AG08396 (cell line): Measurements from ENCODE around the gene ARSB.
"Not testable (repeated sequence)": the region's sequence is repeated elsewhere in the genome, so short reads cannot be mapped to it uniquely, and the experiment has no call there.

Experiments used
- DNase-seq: peaks from one replicate; pipeline ENCODE4 v3.0.0; 2012; ENCODE audit warnings: low spot score, mixed read lengths

Gene ARSB

GRCh38 chr5:78751872-78752271 is 233.2 kb downstream of the ARSB start:
- DNase-seq = no peak

DNA sequence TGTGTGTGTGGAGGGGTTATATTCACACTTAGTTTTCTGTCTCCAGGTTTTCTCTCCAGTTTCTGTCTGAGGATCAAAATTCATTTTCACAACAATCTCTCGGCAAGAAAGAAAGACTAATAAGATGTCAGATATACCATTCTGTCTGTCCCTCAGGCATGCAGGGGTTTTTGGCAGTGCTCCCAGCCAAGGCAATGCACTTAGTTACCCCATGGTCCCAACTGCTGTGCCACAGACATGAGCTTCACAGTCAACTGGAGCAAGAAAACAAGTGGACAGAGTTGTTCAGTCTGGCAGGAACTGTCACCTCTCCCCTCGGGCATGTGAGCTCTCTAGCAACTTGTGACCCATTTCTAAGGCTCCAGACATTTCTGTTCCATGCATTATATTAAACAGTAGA is 234.8 kb downstream of the ARSB start:
- no peak for DNase-seq

DNA sequence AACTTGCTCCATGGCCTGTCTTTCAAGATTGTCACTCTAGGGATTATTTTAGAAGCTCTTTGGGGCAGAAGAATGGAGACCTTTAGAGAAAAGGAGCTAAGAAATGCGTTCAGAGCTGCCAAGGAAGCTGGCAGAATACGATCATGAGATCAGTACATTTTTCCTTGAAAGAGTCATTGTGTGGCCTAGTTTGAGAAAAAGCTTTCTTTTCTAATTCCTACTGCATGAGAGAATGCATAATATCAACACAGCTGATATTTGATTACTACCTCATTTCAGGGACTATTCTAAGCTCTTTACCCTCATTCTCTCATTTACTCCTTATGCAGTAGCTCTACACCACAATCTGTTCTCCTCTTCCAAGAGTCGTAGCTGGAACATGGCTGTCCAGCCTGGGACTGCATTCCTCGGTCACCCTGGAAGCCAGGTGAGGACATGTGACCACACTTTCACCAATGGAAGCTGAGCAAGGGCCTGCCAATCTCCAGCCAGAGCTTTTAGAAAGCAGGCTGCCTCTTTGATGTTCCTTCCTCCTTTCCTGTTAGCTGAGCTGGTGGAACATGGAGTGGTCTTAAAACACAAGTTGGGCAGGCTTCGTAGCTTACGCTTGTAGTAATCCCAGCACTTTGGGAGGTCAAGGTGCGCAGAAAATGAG is 237.3 kb downstream of the ARSB start:
- peak; percentile 68 for DNase-seq

GRCh38 chr5:78747055-78747454 is 238.1 kb downstream of the ARSB start:
- no peak for DNase-seq

DNA sequence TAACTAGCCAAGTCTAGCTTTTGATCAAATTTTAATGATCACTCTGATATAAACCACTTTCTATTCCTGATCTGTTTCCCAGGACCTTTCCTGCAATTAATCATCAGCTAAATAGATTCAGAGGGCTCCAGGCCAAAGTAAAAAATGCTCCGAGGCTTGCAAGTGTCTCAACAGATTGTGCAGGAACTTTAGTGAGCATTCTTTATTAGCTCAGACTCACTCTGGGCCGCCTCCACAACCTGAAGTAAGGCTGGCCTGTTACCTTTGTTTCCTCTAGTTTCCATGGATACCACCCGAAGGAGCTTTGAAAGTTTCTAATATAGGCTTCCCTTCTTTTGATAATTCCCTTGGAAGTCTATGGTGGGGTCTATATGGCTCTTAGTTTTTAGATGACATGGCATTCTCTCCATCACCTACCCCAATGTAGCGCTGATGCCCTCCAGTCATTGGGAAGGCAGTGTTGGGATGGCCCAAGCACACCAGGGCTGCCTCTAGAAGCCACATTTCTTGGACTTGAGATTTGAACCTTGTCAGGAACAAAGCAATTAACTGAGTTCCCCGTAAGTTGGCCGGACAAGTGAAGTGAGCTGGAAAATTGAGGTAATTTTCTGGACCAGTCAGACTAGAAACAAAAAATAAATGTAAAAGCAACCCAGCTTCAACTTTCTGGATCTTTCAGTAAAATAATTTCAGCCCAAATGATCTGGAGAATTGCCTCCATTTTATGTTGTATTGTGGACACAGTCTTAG is 238.9 kb downstream of the ARSB start:
- no peak for DNase-seq

DNA sequence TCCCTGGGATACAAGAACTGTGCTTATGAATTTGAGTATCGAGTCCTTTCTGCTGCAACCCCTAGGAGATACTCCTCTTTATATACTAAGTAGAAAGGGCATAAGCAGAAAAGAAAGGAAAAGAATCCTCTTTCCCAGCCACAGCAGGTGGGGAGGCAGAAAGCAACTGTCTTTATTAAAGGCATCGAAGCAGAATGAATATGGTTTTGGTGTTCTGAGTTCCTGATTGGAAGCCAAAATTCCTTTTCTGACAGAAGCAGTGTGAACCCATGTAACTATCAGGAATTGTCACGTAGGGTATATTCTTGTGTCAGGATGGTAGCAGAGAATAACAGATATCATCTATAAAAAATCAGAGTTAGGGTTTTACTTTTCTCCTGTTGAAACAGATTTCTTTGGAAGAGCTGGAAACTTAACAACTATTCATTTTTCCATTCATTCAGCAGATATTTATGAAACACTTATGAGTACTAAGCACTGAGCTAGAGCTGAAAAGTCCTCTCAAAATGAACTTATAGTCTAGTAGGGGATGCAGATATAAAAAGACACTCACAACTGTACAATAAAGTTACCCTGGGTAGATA is 240.1 kb downstream of the ARSB start:
- DNase-seq = no peak

- no peak for DNase-seq
Observed at GRCh38 chr5:78741019-78741418, 244.1 kb downstream of the ARSB start.

DNA sequence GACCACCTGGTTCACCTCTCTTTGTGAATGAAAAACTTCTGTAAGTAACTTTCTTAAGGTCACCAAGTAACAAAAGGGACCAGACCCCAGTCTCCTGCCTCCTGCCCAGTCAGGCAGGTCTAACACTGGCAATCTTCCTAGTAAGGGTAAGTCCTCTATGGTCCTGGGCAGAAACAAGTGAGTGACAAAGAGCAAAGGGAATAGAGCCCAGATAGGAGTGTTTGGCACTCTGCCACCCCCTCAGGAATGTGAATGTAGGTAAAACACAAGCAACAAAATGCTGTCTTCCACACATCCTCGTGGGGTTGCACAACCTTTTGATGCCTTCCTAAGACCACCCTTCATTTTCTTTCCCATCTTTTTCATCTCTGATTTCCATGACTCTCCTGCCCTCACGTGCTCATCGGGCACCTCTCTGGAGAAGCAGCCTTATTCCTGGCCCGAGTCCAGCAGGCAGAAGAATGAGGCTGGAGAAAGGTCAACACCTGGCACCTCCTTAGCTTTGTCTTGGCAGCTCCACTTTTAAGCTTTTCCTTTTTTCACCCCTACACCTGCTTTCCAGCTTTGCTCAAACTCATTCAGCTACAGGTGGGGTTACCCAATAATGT is 246.3 kb downstream of the ARSB start:
- DNase-seq = no peak

DNA sequence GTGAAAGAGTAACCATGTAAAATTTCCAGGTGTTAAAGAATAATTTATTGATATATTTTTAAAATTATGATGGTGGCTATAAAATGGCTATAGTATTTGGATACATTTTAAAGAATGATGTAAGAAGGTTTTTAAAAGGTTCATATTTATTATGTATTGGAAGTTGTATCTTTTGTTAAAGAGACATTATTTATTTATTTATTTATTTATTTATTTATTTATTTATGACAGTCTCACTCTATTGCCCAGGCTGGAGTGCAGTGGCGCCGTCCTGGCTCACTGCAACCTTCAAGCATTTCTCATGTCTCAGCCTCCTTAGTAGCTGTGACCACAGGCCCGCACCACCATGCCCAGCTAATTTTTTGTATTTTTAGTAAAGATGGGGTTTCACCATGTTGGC is 247.0 kb downstream of the ARSB start:
- no peak for DNase-seq

- no peak for DNase-seq
Observed at GRCh38 chr5:78735834-78736463, 249.2 kb downstream of the ARSB start.

GRCh38 chr5:78734950-78735349 is 250.2 kb downstream of the ARSB start:
- no peak for DNase-seq

DNA sequence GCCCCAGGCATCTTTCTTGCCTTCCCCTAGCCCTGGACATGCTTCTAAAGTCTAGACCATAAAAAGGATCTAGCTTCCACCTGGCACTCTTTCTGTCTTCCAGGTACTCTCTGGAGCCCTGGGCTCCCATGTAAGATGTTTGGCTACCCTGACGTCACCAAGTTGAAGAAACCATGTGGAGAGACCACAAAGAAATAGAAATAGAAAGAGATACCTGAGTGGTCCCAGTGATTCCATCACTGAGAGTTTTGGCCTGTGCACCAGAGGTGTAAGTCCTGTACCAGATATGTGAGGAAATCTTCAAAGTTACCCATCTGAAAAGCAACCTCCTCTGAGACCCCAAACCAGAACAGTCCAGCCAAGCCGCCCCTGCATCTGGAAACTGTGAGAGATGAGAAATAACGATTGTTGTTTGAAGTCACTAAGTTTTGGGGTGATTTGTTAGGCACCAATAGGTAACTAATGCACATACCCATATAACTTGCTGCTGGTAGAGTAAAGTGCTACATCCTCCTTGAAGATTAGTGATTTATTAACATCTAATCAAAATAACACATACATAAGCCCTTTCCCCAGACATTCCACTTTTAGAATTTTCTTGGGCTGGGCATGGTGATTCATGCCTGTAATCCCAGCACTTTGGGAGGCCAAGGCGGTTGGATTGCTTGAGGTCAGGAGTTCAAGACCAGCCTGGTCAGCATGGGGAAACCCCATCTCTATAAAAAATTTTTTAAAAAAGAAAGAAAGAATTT is 250.8 kb downstream of the ARSB start:
- DNase-seq = no peak

- not testable (repeated sequence) for DNase-seq
Observed at GRCh38 chr5:78732721-78733120, 252.4 kb downstream of the ARSB start.

DNA sequence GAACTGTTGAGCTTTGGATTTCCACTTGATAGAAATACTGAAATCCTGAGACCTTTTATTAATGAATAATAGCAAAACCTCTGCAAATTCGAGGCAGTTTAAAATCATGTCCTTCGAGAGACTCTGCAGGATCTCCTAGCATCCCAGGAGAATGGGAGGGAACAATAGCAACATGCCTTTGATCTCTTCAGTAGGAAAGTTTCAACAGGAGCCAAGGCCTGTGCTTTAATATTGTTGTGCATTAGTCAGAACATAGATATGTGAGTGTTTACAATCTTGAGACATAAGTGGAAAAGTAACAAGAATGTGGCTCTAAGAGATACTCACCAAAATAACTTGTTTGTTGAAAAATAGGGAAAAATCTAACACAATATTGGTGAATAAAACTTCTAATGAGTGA is 253.2 kb downstream of the ARSB start:
- no peak for DNase-seq

DNA sequence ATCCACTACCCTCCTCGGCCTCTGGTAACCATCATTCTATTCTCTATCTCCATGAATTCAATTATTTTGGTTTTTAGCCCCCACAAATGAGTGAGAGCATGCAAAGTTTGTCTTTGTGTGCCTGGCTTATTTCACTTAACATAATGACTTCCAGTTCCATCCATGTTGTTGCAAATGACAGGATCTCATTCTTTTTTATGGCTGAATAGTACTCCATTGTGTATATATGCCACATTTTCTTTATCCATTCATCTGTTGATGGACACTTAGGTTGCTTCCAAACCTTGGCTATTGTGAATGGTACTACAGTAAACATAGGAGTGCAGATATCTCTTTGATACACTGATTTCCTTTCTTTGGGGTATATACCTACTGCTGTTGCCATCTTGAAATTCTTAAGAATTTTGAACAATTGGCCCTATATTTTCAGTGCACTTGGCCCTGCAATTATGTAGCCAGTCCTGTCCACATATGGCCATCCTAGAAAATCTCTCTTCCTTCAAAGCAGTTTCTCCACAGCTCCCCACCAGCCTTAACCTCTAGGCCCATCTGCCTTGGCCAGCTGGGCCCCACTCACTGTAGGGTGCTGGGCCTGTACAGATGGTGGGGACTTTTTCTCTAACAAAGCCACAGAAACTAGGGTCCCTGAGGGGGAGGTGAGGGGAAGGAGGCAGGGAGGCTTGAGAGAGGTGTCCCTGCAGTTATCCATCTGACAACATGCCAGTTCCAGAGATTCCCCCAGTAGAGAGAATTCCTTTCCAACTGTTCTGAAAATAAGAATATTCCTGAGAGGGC is 254.6 kb downstream of the ARSB start:
- no peak for DNase-seq

DNA sequence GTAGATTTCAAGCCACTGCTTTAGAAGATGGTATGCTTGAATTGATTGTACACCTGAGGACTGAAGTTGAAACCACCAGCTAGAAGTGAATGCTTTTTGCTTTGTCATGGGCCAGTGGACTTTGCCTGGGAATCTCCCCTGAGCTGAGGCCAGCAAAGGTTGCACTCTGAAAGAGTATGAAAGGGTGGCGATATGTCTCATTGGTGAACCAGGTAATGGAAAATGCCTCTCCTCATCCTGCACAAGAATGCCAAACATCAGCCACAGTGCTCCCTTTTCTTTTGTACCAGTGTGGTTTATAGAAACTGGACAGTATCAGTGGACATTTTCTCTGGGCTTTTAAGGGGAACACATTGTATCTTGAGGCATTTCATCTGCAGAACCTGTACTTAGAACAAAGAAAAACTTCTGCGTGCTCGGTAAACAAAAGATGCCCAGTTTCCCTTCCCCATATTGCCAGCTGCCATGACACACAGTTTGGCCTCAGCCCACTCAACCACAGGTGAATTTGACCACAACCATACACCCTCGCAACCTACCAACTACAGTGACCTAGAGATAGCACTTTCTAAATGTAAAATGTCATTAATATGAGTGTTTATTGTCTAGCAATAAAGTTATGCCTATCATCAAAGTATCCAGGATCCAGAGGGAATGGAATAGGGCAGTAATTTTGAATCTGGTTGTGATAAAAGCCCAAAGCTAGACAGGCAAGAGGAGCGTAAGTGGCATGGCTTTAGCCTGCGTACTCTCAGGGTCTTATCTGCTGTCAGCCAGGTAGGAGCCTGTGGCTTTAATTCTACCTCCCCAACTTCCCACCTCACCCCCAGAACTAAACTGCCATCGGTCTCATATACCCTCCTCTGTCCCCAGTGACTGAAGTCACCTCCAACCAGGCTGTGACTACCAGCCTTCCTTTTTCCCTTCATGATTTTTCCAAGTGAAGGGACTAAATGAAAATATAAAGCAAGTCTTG is 257.0 kb downstream of the ARSB start:
- DNase-seq = no peak
